IMR-90 (cell line): ENCODE measurements around the gene ACAD9. TPM values are rescaled to one million over a fixed set of nuclear protein-coding genes. Genes with fewer than 3 reads are reported as not detected.

Experiments
- ATAC-seq: fragments of 200-7000 bp; cut with Tn5 transposase; 2 replicates; pipeline ENCODE4 v1.9.1; 2020; ENCODE audit warnings: low read depth, mild to moderate bottlenecking, moderate library complexity
- Bru-seq: library from RNA; stranded (reverse); fragments of 400-500 nt; gene quantifications from one replicate; lab custom pipeline; 2021; lab: Mats Ljungman, UMichigan
- BruChase-seq, 2 experiments: library from RNA; stranded (reverse); fragments of 400-500 nt; gene quantifications; one replicate each; lab custom pipeline; 2021; lab: Mats Ljungman, UMichigan
- BruUV-seq: library from RNA; stranded (reverse); fragments of 400-500 nt; replicated peaks from 2 replicates; lab custom pipeline; 2021; lab: Mats Ljungman, UMichigan
- CTCF ChIA-PET: fragments of 300-600 bp; formaldehyde crosslinking; extraction: SDS; loops from one replicate; lab custom pipeline; 2021; ENCODE audit warnings: antibody characterized with exemption; lab: Yijun Ruan, JAX
- POLR2A ChIA-PET: fragments of 300-600 bp; sonication (Branson Sonifier 250); formaldehyde crosslinking; loops from one replicate; lab custom pipeline; 2022; ENCODE audit warnings: antibody characterized with exemption; ENCODE audit not compliant: unreplicated experiment; lab: Charles Lee
- DNase-seq: peaks from one replicate; pipeline ENCODE4 v3.0.0; 2013
- H2AFZ ChIP-seq: replicated peaks from 2 replicates; pipeline ENCODE3; 2013; ENCODE audit warnings: low read length, mild to moderate bottlenecking; ENCODE audit not compliant: poor library complexity
- H2AK5ac ChIP-seq: 2 replicates; pipeline ENCODE4 v1.6.1; 2013; ENCODE audit warnings: low read depth, low read length, inconsistent platforms
- H2AK9ac ChIP-seq: replicated peaks from 2 replicates; pipeline ENCODE3; 2013; ENCODE audit warnings: mild to moderate bottlenecking, low read depth, low read length, moderate library complexity; ENCODE audit not compliant: poor library complexity
- H2BK120ac ChIP-seq: 2 replicates; pipeline ENCODE4 v1.6.1; 2013; ENCODE audit warnings: low read depth, low read length, inconsistent platforms
- H2BK15ac ChIP-seq: 3 replicates; pipeline ENCODE4 v1.6.1; 2013; ENCODE audit warnings: low read depth, low read length, inconsistent platforms
- H2BK20ac ChIP-seq: 2 replicates; pipeline ENCODE4 v1.6.1; 2013; ENCODE audit warnings: low read depth, mild to moderate bottlenecking, inconsistent platforms, low read length, moderate library complexity
- H2BK5ac ChIP-seq: 2 replicates; pipeline ENCODE4 v1.6.1; 2013; ENCODE audit warnings: mild to moderate bottlenecking, low read depth, low read length, inconsistent platforms; ENCODE audit not compliant: poor library complexity, severe bottlenecking
- H3K14ac ChIP-seq: replicated peaks from 2 replicates; pipeline ENCODE4 v1.6.1; 2013; ENCODE audit warnings: low read depth, low read length, inconsistent platforms
- H3K18ac ChIP-seq: 2 replicates; pipeline ENCODE4 v1.6.1; 2013; ENCODE audit warnings: low read depth, low read length, control low read depth
- H3K23ac ChIP-seq: 2 replicates; pipeline ENCODE4 v1.6.1; 2013; ENCODE audit warnings: low read depth, low read length, inconsistent platforms
- H3K27ac ChIP-seq: 2 replicates; pipeline ENCODE4 v1.5.1; 2013; ENCODE audit warnings: mild to moderate bottlenecking, control low read depth, low read length; ENCODE audit not compliant: insufficient read depth
- H3K27me3 ChIP-seq: 2 replicates; pipeline ENCODE4 v1.6.1; 2013; ENCODE audit warnings: low read length; ENCODE audit not compliant: control insufficient read depth, insufficient read depth
- H3K36me3 ChIP-seq: 2 replicates; pipeline ENCODE4 v1.6.1; 2013; ENCODE audit warnings: low read length, mixed read lengths; ENCODE audit not compliant: control insufficient read depth, insufficient read depth
- H3K4ac ChIP-seq: 2 replicates; pipeline ENCODE4 v1.6.1; 2013; ENCODE audit warnings: low read depth, low read length, inconsistent platforms
- H3K4me1 ChIP-seq: 2 replicates; pipeline ENCODE4 v1.6.1; 2013; ENCODE audit warnings: low read length, mixed read lengths; ENCODE audit not compliant: control insufficient read depth, insufficient read depth
- H3K4me2 ChIP-seq: 2 replicates; pipeline ENCODE4 v1.6.1; 2013; ENCODE audit warnings: low read depth, mild to moderate bottlenecking, control low read depth, low read length, moderate library complexity
- H3K4me3 ChIP-seq: 2 replicates; pipeline ENCODE4 v1.5.1; 2013; ENCODE audit warnings: low read depth, mild to moderate bottlenecking, control low read depth, low read length, moderate library complexity; ENCODE audit not compliant: insufficient read depth
- H3K56ac ChIP-seq: 2 replicates; pipeline ENCODE4 v1.6.1; 2013; ENCODE audit warnings: low read length, inconsistent platforms; ENCODE audit not compliant: insufficient read depth; ENCODE audit errors: extremely low read depth
- H3K79me1 ChIP-seq, 2 experiments: 2 replicates each; pipeline ENCODE4 v1.6.1; 2013; ENCODE audit warnings: low read length in 2 of 2, inconsistent platforms in 1 of 2, low read depth in 1 of 2
- H3K9ac ChIP-seq: 2 replicates; pipeline ENCODE4 v1.6.1; 2013; ENCODE audit warnings: low read depth, low read length, control low read depth
- H3K9me1 ChIP-seq: 2 replicates; pipeline ENCODE4 v1.6.1; 2013; ENCODE audit warnings: low read length, inconsistent platforms; ENCODE audit not compliant: insufficient read depth
- H3K9me3 ChIP-seq: 2 replicates; pipeline ENCODE4 v1.6.1; 2013; ENCODE audit warnings: low read length; ENCODE audit not compliant: control insufficient read depth, insufficient read depth
- H4K20me1 ChIP-seq: 2 replicates; pipeline ENCODE4 v1.6.1; 2013; ENCODE audit warnings: low read length, inconsistent platforms; ENCODE audit not compliant: insufficient read depth
- H4K5ac ChIP-seq: 2 replicates; pipeline ENCODE4 v1.6.1; 2013; ENCODE audit warnings: mild to moderate bottlenecking, low read depth, low read length, control low read depth
- H4K8ac ChIP-seq, 2 experiments: 2 replicates each; pipeline ENCODE4 v1.6.1; 2013; ENCODE audit warnings: low read depth in 2 of 2, low read length in 2 of 2, control low read depth in 1 of 2, inconsistent platforms in 1 of 2
- H4K91ac ChIP-seq: 2 replicates; pipeline ENCODE4 v1.6.1; 2013; ENCODE audit warnings: low read depth, low read length, inconsistent platforms; ENCODE audit not compliant: insufficient read depth
- BHLHE40 ChIP-seq: fragments of 150-350 bp; IDR thresholded peaks from 2 replicates; pipeline ENCODE4 v1.6.1; 2016; ENCODE audit warnings: mild to moderate bottlenecking, low read depth, low read length
- FOS ChIP-seq: fragments of 150-350 bp; IDR thresholded peaks from 2 replicates; pipeline ENCODE4 v1.6.1; 2016; ENCODE audit warnings: low read depth, low read length
- MAFK ChIP-seq: IDR thresholded peaks from 2 replicates; pipeline ENCODE4 v1.6.1; 2012; ENCODE audit warnings: low read depth, low read length, improper control_type of control experiment
- MXI1 ChIP-seq: IDR thresholded peaks from 2 replicates; pipeline ENCODE4 v1.6.1; 2012; ENCODE audit warnings: low read depth, mild to moderate bottlenecking, low read length, moderate library complexity, borderline replicate concordance
- NFE2L2 ChIP-seq: fragments of 150-350 bp; IDR thresholded peaks from 2 replicates; pipeline ENCODE4 v1.6.1; 2016; ENCODE audit warnings: low read depth, mild to moderate bottlenecking, low read length
- POLR2A ChIP-seq: IDR thresholded peaks from 2 replicates; pipeline ENCODE4 v1.6.1; 2012; ENCODE audit warnings: mild to moderate bottlenecking, low read depth, low read length
- SMC3 ChIP-seq: fragments of 150-350 bp; IDR thresholded peaks from 2 replicates; pipeline ENCODE4 v1.6.1; 2016; ENCODE audit warnings: low read depth, mild to moderate bottlenecking, antibody characterized with exemption, low read length, moderate library complexity
- WGBS, 2 experiments: methylation state at CpG; one replicate each; pipeline versions ENCODE4 v1.1.5 to v1.1.7; 2013; ENCODE audit warnings: missing lambda C conversion rate in 2 of 2; ENCODE audit not compliant: insufficient read length in 1 of 2; ENCODE audit errors: extremely low coverage in 2 of 2; 5-methylcytosine and 5-hydroxymethylcytosine counted together
- dilution Hi-C: fragments of 300-500 bp; cut with HindIII; formaldehyde crosslinking; loops from one replicate; pipeline ENCODE4 v1.14.3; 2018; ENCODE audit warnings: low sequenced_read_pairs; ENCODE audit not compliant: unreplicated experiment
- in situ Hi-C: fragments of 300-500 bp; cut with MboI; formaldehyde crosslinking; loops from 3 replicates; pipeline ENCODE4 v1.14.3; 2019; ENCODE audit warnings: low sequenced_read_pairs, inconsistent platforms, mixed read lengths
- intact Hi-C: fragments of 100-400 bp; cut with micrococcal nuclease; formaldehyde crosslinking; loops from 2 replicates; pipeline ENCODE4 v1.10.0; 2022
- long read RNA-seq: library from polyadenylated mRNA; unstranded; transcript quantifications from one replicate; pipeline ENCODE4 v2.0.0, GENCODE V29; 2021; ENCODE audit not compliant: unreplicated experiment
- polyA plus RNA-seq, 3 experiments: library from polyadenylated mRNA; depleted of rRNA; stranded (reverse); fragments of >200 nt; gene quantifications; 2 replicates each; pipeline ENCODE4 v1.2.3, GENCODE V29; 2012; ENCODE audit warnings: low replicate concordance in 1 of 3
- total RNA-seq: library from RNA; depleted of rRNA; stranded (reverse); fragments of >200 nt; gene quantifications from 2 replicates; pipeline ENCODE4 v1.2.3, GENCODE V29; 2012; rRNA removed
- TF ChIP-seq, protein P1 (sequence below): conservative IDR thresholded peaks from 2 replicates; pipeline ENCODE4 v1.5.1; 2012; ENCODE audit warnings: mild to moderate bottlenecking, low read depth, low read length, improper control_type of control experiment
- TF ChIP-seq, protein P2 (sequence below): fragments of 150-350 bp; IDR thresholded peaks from 2 replicates; pipeline ENCODE4 v1.6.1; 2016; ENCODE audit warnings: low read depth, mild to moderate bottlenecking, low read length, moderate library complexity, borderline replicate concordance
- TF ChIP-seq, protein P3 (sequence below): fragments of 150-350 bp; IDR thresholded peaks from 2 replicates; pipeline ENCODE4 v1.6.1; 2017; ENCODE audit warnings: mild to moderate bottlenecking, antibody characterized with exemption, low read length, low read depth

ACAD9 gene
- total RNA-seq = 31.2 and 34.4 TPM in 2 replicates
- 40.8 and 41.3 TPM in 2 replicates for polyA plus RNA-seq (2012; rRNA removed)
- polyA plus RNA-seq (2012; cell fraction: cytosol; rRNA removed) = 43.4 and 45.2 TPM in 2 replicates
- 68.1 and 101 TPM in 2 replicates for polyA plus RNA-seq (2012; cell fraction: nucleus; rRNA removed; ENCODE audit: low replicate concordance)
- percentile 75 among the genes with signal in this experiment for Bru-seq, nascent RNA
- percentile 83 among the genes with signal in this experiment for BruChase-seq, experiment 1, labeled RNA remaining after a 6-hour chase
- BruChase-seq, experiment 2, labeled RNA remaining after a 2-hour chase = percentile 84 among the genes with signal in this experiment
- long read RNA-seq, transcript ACAD9-201 (18 exons, 2,454 nt) = major isoform, 28 of 37 reads
- long read RNA-seq, partial matches to known transcripts = 5 of 37 reads
- long read RNA-seq, other reads (novel, unspliced or antisense) = 3 of 37 reads

DNA sequence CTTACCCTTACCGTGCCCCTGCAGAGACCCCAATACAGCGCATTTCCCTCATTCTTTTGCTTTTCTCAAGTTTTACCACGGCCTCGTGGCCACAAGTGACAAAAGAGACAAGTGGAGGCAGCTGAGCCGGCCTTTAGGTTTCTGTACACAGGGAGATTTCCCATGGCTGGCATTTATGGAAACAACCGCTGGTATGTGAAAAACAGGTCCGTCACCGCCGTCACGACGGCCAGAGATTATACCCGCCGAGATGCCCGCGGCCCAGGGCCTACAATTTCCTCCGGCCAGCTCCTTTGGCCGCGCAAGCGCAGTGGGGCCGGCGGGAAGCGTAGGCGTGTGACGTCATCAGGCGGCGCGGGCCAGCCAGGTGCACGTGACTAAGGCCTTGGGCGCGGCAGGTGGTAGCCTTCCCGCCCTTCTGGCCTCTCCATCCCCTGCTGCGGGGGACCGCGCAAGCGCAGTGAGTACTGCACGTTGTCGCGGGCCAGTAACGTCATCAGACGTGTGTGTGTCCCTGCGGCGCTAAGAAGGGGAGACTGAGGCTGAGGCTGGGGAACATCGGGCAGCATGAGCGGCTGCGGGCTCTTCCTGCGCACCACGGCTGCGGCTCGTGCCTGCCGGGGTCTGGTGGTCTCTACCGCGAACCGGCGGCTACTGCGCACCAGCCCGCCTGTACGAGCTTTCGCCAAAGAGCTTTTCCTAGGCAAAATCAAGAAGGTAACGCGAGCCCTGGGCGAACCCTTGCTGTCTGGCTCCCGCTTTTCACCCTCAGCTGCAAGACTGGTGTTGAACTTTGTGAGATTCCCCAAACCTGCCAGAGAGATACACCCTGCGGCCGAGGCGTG, at the start of gene ACAD9:
Gene ACAD9 (plus strand): TSS at position 496 of the 845 bp plus-strand sequence. CDS start 72 bp downstream, at position 568.
- no peaks in the 10 kb centered on the region for H4K20me1 ChIP-seq
- 0% methylated on average over 41 of the region's 65 CpGs; no CpG with 5 or more reads in 1 of the 2 experiments for whole genome bisulfite sequencing, 2 experiments
- ChIA-PET CTCF (interaction anchor here (0.6 to 1.0 kb wide), 2 partner anchors 44 to 55 kb away, joined by 3 read pairs; no protein-coding TSS in a partner anchor), POLR2A (interaction anchor here (0.7 kb wide), 1 partner anchor 230 kb away, joined by 3 read pairs; no protein-coding TSS in a partner anchor)
- TSS peak; percentile 48 for BruUV-seq
- H3K4me3 ChIP-seq = peak within 1 kb of the TSS; percentile 63
- H2AFZ ChIP-seq = peak within 1 kb of the TSS; percentile 93
- H3K14ac ChIP-seq = peak within 1 kb of the TSS; percentile 97
- H3K56ac ChIP-seq = peak within 1 kb of the TSS; percentile 87
- H3K36me3 ChIP-seq = peaks cover 5% of the 10 kb centered on the region
- peak within 1 kb of the TSS; percentile 72 for H2BK120ac ChIP-seq
- in situ Hi-C loops = no loop called here
- H3K18ac ChIP-seq = 0 out of 2 replicates have a peak within 1 kb of the TSS, but pooled peaks have one; percentile 6
- intact Hi-C loops = loop anchor here (2.0 kb wide), 1 partner anchor 199 kb away; no protein-coding TSS in a partner anchor
- H3K27ac ChIP-seq = peak within 1 kb of the TSS; percentile 68
- peak within 1 kb of the TSS; percentile 88 for H3K4me2 ChIP-seq
- H3K79me1 ChIP-seq = peaks cover 20 to 62% of the 10 kb centered on the region in 2 experiments
- peak within 1 kb of the TSS; percentile 81 for H4K5ac ChIP-seq
- H2AK9ac ChIP-seq = peak within 1 kb of the TSS; percentile 95
- H2BK5ac ChIP-seq = peak within 1 kb of the TSS; percentile 70
- DNase-seq (peak; percentile 97), ATAC-seq (peak; percentile 91)
- no peak within 1 kb of the TSS; the same call in 2 of the 3 replicates for H2BK15ac ChIP-seq
- H3K27me3 ChIP-seq = no peaks in the 10 kb centered on the region
- peak within 1 kb of the TSS; percentile 76 to 99 for H4K8ac ChIP-seq
- dilution Hi-C loops = no loop called here
- H3K9me1 ChIP-seq = peaks cover 5% of the 10 kb centered on the region
- H3K9me3 ChIP-seq = no peaks in the 10 kb centered on the region
- H2BK20ac ChIP-seq = no peak within 1 kb of the TSS
- peak within 1 kb of the TSS; percentile 84 for H4K91ac ChIP-seq
- peak within 1 kb of the TSS; percentile 97 for H3K23ac ChIP-seq
- H3K4ac ChIP-seq = peak within 1 kb of the TSS; percentile 95
- H3K9ac ChIP-seq = peak within 1 kb of the TSS; percentile 85
- H3K4me1 ChIP-seq = peaks cover 7% of the 10 kb centered on the region
- H2AK5ac ChIP-seq = peak within 1 kb of the TSS; percentile 72
- TF ChIP-seq SMC3 (no peak), MAFK (no peak; the same call in 1 of the 2 replicates), MXI1 (peak; percentile 81), NFE2L2 (0 out of 2 replicates have a peak, but pooled peaks have one; percentile 3), BHLHE40 (peak; percentile 99), FOS (peak; percentile 48; the same call in 1 of the 2 replicates), POLR2A (peak; percentile 97)
- TF ChIP-seq, protein P1, sequence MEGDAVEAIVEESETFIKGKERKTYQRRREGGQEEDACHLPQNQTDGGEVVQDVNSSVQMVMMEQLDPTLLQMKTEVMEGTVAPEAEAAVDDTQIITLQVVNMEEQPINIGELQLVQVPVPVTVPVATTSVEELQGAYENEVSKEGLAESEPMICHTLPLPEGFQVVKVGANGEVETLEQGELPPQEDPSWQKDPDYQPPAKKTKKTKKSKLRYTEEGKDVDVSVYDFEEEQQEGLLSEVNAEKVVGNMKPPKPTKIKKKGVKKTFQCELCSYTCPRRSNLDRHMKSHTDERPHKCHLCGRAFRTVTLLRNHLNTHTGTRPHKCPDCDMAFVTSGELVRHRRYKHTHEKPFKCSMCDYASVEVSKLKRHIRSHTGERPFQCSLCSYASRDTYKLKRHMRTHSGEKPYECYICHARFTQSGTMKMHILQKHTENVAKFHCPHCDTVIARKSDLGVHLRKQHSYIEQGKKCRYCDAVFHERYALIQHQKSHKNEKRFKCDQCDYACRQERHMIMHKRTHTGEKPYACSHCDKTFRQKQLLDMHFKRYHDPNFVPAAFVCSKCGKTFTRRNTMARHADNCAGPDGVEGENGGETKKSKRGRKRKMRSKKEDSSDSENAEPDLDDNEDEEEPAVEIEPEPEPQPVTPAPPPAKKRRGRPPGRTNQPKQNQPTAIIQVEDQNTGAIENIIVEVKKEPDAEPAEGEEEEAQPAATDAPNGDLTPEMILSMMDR = no peak
- TF ChIP-seq, protein P2, sequence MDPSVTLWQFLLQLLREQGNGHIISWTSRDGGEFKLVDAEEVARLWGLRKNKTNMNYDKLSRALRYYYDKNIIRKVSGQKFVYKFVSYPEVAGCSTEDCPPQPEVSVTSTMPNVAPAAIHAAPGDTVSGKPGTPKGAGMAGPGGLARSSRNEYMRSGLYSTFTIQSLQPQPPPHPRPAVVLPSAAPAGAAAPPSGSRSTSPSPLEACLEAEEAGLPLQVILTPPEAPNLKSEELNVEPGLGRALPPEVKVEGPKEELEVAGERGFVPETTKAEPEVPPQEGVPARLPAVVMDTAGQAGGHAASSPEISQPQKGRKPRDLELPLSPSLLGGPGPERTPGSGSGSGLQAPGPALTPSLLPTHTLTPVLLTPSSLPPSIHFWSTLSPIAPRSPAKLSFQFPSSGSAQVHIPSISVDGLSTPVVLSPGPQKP = no peak
- TF ChIP-seq, protein P3, sequence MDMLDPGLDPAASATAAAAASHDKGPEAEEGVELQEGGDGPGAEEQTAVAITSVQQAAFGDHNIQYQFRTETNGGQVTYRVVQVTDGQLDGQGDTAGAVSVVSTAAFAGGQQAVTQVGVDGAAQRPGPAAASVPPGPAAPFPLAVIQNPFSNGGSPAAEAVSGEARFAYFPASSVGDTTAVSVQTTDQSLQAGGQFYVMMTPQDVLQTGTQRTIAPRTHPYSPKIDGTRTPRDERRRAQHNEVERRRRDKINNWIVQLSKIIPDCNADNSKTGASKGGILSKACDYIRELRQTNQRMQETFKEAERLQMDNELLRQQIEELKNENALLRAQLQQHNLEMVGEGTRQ = peak; percentile 97
